Kidney (tissue), 14 donors: Measurements from ENCODE around the gene SEM1. TPM values are rescaled to one million over a fixed set of nuclear protein-coding genes. Genes with fewer than 3 reads are reported as not detected.

Source experiments
- DNase-seq, 5 donors: peaks; one replicate each; pipeline ENCODE4 v3.0.0-alpha.2; 2013 to 2020
- FAIRE-seq: peaks from 2 replicates; lab custom pipeline; 2012; peaks lifted over from hg19 to GRCh38; lab: Jason Lieb, UNC
- H3K27ac ChIP-seq, 2 donors: one replicate each; pipeline ENCODE4 v1.7.0; 2013; ENCODE audit warnings: low read depth in 2 of 2, low read length in 2 of 2, inconsistent platforms in 1 of 2
- H3K27me3 ChIP-seq: one replicate; pipeline ENCODE4 v1.7.1; 2013; ENCODE audit warnings: low read length, inconsistent platforms; ENCODE audit not compliant: control insufficient read depth, insufficient read depth
- H3K36me3 ChIP-seq, 3 donors: one replicate each; pipeline versions ENCODE4 v1.7.0 to v1.7.1; 2013; ENCODE audit warnings: low read length in 3 of 3, control low read depth in 1 of 3, inconsistent platforms in 1 of 3; ENCODE audit not compliant: insufficient read depth in 3 of 3, control insufficient read depth in 2 of 3
- H3K4me1 ChIP-seq, 3 donors: one replicate each; pipeline versions ENCODE4 v1.7.0 to v1.7.1; 2013; ENCODE audit warnings: low read length in 3 of 3, inconsistent platforms in 1 of 3, low read depth in 1 of 3; ENCODE audit not compliant: control insufficient read depth in 2 of 3, insufficient read depth in 2 of 3
- H3K4me3 ChIP-seq, 3 donors: one replicate each; pipeline versions ENCODE4 v1.7.0 to v1.8.1; 2013; ENCODE audit warnings: low read length in 3 of 3, control low read depth in 1 of 3, inconsistent platforms in 1 of 3
- H3K9ac ChIP-seq, 3 donors: one replicate each; pipeline versions ENCODE4 v1.7.0 to v1.7.1; 2013; ENCODE audit warnings: low read length in 3 of 3, control low read depth in 1 of 3, inconsistent platforms in 1 of 3
- H3K9me3 ChIP-seq, 3 donors: one replicate each; pipeline versions ENCODE4 v1.7.0 to v1.7.1; 2013; ENCODE audit warnings: low read length in 3 of 3, control low read depth in 1 of 3, inconsistent platforms in 1 of 3; ENCODE audit not compliant: control insufficient read depth in 2 of 3, insufficient read depth in 1 of 3
- CTCF ChIP-seq: IDR thresholded peaks from 3 replicates; pipeline ENCODE4 v1.5.1; 2012; ENCODE audit warnings: mild to moderate bottlenecking, moderate library complexity, borderline replicate concordance; ENCODE audit not compliant: insufficient read depth; ENCODE audit errors: extremely low read depth
- intact Hi-C: fragments of 100-400 bp; cut with DNase I; formaldehyde crosslinking; loops from one replicate; pipeline ENCODE4 v1.11.1; 2022
- polyA plus RNA-seq: library from polyadenylated mRNA; stranded (reverse); fragments of 350-450 nt; fragmentation: Illumina TruSeq; extraction: RNeasy Lipid Tissue Mini Kit (QIAGEN cat#74804); gene quantifications from one replicate; pipeline ENCODE4 v1.2.3, GENCODE V29; 2014; ENCODE audit warnings: low read depth, low replicate concordance; ENCODE audit not compliant: insufficient read depth
- total RNA-seq: library from RNA; stranded (reverse); fragmentation: NEBNext Ultra II Directional; extraction: Animal tissue kit (Norgen Biotek cat#: 25700); gene quantifications from one replicate; pipeline ENCODE4 v1.2.1, GENCODE V29; 2021
- donor health status: control.
- donor health status: control.
- donor health status: control.
- donor health status: control.
- donor health status: control.
- donor health status: DM: yes; HTN: yes; CAD: no.
- donor health status: Normal renal cell carcinoma (clear cell type).

SEM1 gene
- total and polyA plus RNA-seq, 2 donors from 2014 or later, result 45.4 to 252 TPM

GRCh38 chr7:96719164-96719563 is 9.5 kb upstream of the SEM1 start:
- no peak for DNase-seq
- Histone ChIP-seq H3K4me1 (no peaks in the 10 kb centered on the region), H3K27ac (no peak overlapping the region), H3K36me3 (no peaks in the 10 kb centered on the region), H3K9ac (no peak overlapping the region), H3K9me3 (no peaks in the 10 kb centered on the region), H3K27me3 (no peaks in the 10 kb centered on the region), H3K4me3 (no peak overlapping the region)
- intact Hi-C loops, result no loop called here
- TF ChIP-seq CTCF, result no peak
- no peak for FAIRE-seq

- FAIRE-seq (peak; percentile 6), DNase-seq (no peak)
- no peak overlapping the region for H3K27ac ChIP-seq
- H3K9ac ChIP-seq, result no peak overlapping the region
- H3K4me3 ChIP-seq, result no peak overlapping the region
- no peaks in the 10 kb centered on the region for H3K9me3 ChIP-seq
- intact Hi-C loops, result no loop called here
- no peaks in the 10 kb centered on the region for H3K36me3 ChIP-seq
- no peaks in the 10 kb centered on the region for H3K27me3 ChIP-seq
- TF ChIP-seq CTCF, result no peak
- H3K4me1 ChIP-seq, result no peaks in the 10 kb centered on the region
Measured at GRCh38 chr7:96718107-96719003, 8.7 kb upstream of the SEM1 start.

GRCh38 chr7:96713037-96713436 is 3.4 kb upstream of the SEM1 start:
- FAIRE-seq, result no peak

More at GRCh38 chr7:96713037-96713436, 3.4 kb upstream of the SEM1 start:
- no peak for DNase-seq
- intact Hi-C loops, result no loop called here
- no peaks in the 10 kb centered on the region for H3K36me3 ChIP-seq
- no peak overlapping the region for H3K9ac ChIP-seq
- TF ChIP-seq CTCF, result no peak
- H3K27ac ChIP-seq, result no peak overlapping the region
- H3K4me3 ChIP-seq, result no peak overlapping the region
- no peaks in the 10 kb centered on the region for H3K27me3 ChIP-seq
- no peaks in the 10 kb centered on the region for H3K9me3 ChIP-seq
- peaks cover 0 to 7% (median 6%) of the 10 kb centered on the region in 3 donors for H3K4me1 ChIP-seq
